ENCODE measurements around the gene TSPAN5.

DNA sequence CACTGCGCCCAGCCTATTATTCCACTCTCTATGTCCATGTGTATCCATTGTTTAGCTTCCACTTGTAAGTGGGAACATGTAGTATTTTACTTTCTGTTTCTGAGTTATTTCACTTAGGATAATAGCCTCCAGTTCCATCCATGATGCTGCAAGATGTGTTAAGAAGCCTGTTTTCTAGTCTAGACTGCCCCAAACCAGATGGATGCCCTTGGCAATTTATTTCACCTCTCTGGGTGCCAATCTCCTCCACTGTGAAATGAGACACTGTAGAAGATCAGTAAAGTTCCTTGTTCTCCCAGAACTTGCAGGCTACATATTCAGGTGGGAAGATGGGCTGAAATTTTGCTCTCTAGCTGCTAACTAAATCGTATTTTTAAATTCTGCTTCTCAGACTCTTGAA is 72.8 kb downstream of the TSPAN5 start:
- TF ChIP-seq, protein P1, sequence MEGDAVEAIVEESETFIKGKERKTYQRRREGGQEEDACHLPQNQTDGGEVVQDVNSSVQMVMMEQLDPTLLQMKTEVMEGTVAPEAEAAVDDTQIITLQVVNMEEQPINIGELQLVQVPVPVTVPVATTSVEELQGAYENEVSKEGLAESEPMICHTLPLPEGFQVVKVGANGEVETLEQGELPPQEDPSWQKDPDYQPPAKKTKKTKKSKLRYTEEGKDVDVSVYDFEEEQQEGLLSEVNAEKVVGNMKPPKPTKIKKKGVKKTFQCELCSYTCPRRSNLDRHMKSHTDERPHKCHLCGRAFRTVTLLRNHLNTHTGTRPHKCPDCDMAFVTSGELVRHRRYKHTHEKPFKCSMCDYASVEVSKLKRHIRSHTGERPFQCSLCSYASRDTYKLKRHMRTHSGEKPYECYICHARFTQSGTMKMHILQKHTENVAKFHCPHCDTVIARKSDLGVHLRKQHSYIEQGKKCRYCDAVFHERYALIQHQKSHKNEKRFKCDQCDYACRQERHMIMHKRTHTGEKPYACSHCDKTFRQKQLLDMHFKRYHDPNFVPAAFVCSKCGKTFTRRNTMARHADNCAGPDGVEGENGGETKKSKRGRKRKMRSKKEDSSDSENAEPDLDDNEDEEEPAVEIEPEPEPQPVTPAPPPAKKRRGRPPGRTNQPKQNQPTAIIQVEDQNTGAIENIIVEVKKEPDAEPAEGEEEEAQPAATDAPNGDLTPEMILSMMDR (IDR thresholded peaks at IDR 0.05): no peak
- no peak for TF ChIP-seq POLR2A (IDR thresholded peaks at IDR 0.05)

Data from testis (tissue), 2 donors.